GM12801 (cell line): ENCODE measurements around the gene VSNL1.

Experiments
- CTCF ChIP-seq: IDR thresholded peaks from one replicate; pipeline ENCODE4 v1.5.1; 2011; ENCODE audit warnings: control low read depth; ENCODE audit not compliant: insufficient read length; ENCODE audit errors: extremely low read depth

VSNL1 gene

GRCh38 chr2:17646838-17647701, 106.6 kb downstream of the VSNL1 start:
- TF ChIP-seq CTCF: no peak

- TF ChIP-seq CTCF: no peak
These were observed 108.1 kb downstream of the VSNL1 start for GRCh38 chr2:17648581-17648980.

GRCh38 chr2:17649026-17649425, 108.5 kb downstream of the VSNL1 start:
- no peak for TF ChIP-seq CTCF

- no peak for TF ChIP-seq CTCF
These were observed 112.3 kb downstream of the VSNL1 start for GRCh38 chr2:17652681-17653394.

GRCh38 chr2:17657759-17658158, 117.3 kb downstream of the VSNL1 start:
- no peak for TF ChIP-seq CTCF

GRCh38 chr2:17658251-17658843, 117.9 kb downstream of the VSNL1 start:
- no peak for TF ChIP-seq CTCF

GRCh38 chr2:17660219-17660618, 119.7 kb downstream of the VSNL1 start:
- TF ChIP-seq CTCF: no peak
